Activated CD4-positive, alpha-beta T cell treated with anti-CD3 and anti-CD28 coated beads, Interleukin-2, amount 10 ng/mL, durations not matched to agents 7 days and 5 days (primary cell): ENCODE results near the gene CDNF. TPM values are rescaled to one million over a fixed set of nuclear protein-coding genes. Genes with fewer than 3 reads are reported as not detected.

Source experiments
- CTCF ChIA-PET: fragments of 350-600 bp; sonication (Branson Sonifier 250); formaldehyde crosslinking; loops from one replicate; lab custom pipeline; 2021; ENCODE audit warnings: antibody characterized with exemption; lab: Charles Lee
- POLR2A ChIA-PET: fragments of 350-600 bp; sonication (Branson Sonifier 250); formaldehyde crosslinking; loops from one replicate; lab custom pipeline; 2021; ENCODE audit warnings: antibody characterized with exemption; lab: Charles Lee
- DNase-seq: peaks from one replicate; pipeline ENCODE4 v3.0.0-alpha.2; 2020
- H3K27ac Mint-ChIP-seq: one replicate; pipeline ENCODE4 v1.8.0; 2021; ENCODE audit warnings: mild to moderate bottlenecking, moderate library complexity, mixed read lengths
- H3K27me3 Mint-ChIP-seq: one replicate; pipeline ENCODE4 v1.8.0; 2021; ENCODE audit warnings: mixed read lengths
- H3K36me3 Mint-ChIP-seq: one replicate; pipeline ENCODE4 v1.8.0; 2021; ENCODE audit warnings: low read depth, mixed read lengths
- H3K4me1 Mint-ChIP-seq: one replicate; pipeline ENCODE4 v1.8.0; 2021; ENCODE audit warnings: mixed read lengths
- H3K4me3 Mint-ChIP-seq: one replicate; pipeline ENCODE4 v1.8.0; 2021; ENCODE audit warnings: mild to moderate bottlenecking, moderate library complexity, mixed read lengths
- H3K9me3 Mint-ChIP-seq: one replicate; pipeline ENCODE4 v1.8.0; 2021; ENCODE audit warnings: mixed read lengths
- total RNA-seq, 2 experiments: library from RNA; stranded (reverse); gene quantifications; one replicate each; pipeline ENCODE4 v1.2.3, GENCODE V29; 2021

Gene CDNF
- total RNA-seq, 2 experiments from 2014 or later, result 0.67 to 0.85 TPM

GRCh38 chr10:14860791-14861190 lies 23.0 kb upstream of the CDNF start:
- POLR2A ChIA-PET, result no interaction called here
- Mint-ChIP-seq H3K4me3 (no peak overlapping the region), H3K36me3 (peaks cover 45% of the 10 kb centered on the region)

DNA sequence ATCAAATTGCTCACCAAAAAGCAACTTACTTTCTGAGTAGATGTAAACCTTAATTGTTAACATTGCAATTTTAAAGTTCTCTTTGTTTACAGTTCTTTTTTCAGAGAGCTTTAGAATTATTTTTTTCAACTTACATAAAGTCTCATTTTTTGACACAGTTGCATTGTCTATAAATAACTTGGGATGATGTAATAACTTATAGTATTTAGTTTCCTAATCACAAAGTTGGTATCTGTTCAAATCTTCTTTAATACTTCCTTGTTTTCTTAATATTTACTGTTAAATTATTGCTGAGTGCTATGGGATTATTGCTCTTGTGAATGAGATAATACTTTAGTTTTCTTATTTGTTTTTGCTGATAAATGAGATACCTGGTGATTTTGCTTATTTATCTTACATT lies 21.9 kb upstream of the CDNF start:
- POLR2A ChIA-PET, result no interaction called here
- no peak for DNase-seq
- no peaks in the 10 kb centered on the region for H3K9me3 Mint-ChIP-seq
- H3K4me1 Mint-ChIP-seq, result no peaks in the 10 kb centered on the region
- H3K36me3 Mint-ChIP-seq, result peaks cover 42% of the 10 kb centered on the region
- CTCF ChIA-PET, result interaction anchor here (1.4 to 1.6 kb wide), 2 partner anchors 16 to 22 kb away, joined by 4 to 5 read pairs; no protein-coding TSS in a partner anchor
- no peaks in the 10 kb centered on the region for H3K27me3 Mint-ChIP-seq
- no peak overlapping the region for H3K4me3 Mint-ChIP-seq
- no peak overlapping the region for H3K27ac Mint-ChIP-seq

More at GRCh38 chr10:14860791-14861190, 23.0 kb upstream of the CDNF start:
- DNase-seq, result no peak
- CTCF ChIA-PET, result interaction anchor here (1.6 kb wide), 1 partner anchor 21 kb away, joined by 5 read pairs; no protein-coding TSS in a partner anchor
- Mint-ChIP-seq H3K4me1 (no peaks in the 10 kb centered on the region), H3K27ac (peak overlapping the region; percentile 12), H3K9me3 (no peaks in the 10 kb centered on the region), H3K27me3 (no peaks in the 10 kb centered on the region)

DNA sequence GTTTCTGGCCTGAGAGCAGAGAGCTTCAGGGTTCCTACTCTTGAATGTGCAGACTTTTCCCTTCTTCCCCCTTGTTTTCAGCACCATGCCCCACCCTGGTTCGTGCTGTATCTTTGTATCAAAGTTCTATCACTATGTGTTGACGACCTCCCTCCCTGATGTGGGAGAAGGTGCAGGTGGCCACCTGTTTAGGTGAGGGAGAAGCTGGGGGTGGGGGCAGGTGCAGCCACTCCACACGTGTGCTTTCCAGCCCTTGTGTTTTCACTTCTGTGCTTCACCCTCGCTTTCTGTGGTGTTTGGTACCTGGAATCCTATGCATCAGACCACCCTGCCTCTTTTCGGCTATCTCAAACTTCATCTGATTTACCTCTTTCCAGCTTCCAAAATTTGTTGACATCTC lies 21.2 kb upstream of the CDNF start:
- ChIA-PET CTCF (interaction anchor here (1.4 kb wide), 1 partner anchor 16 kb away, joined by 4 read pairs; no protein-coding TSS in a partner anchor), POLR2A (no interaction called here)
- no peak overlapping the region for H3K4me3 Mint-ChIP-seq
- H3K36me3 Mint-ChIP-seq, result peaks cover 42% of the 10 kb centered on the region
- no peak overlapping the region for H3K27ac Mint-ChIP-seq
- no peaks in the 10 kb centered on the region for H3K9me3 Mint-ChIP-seq
- H3K27me3 Mint-ChIP-seq, result no peaks in the 10 kb centered on the region
- H3K4me1 Mint-ChIP-seq, result no peaks in the 10 kb centered on the region
- no peak for DNase-seq

- no peaks in the 10 kb centered on the region for H3K27me3 Mint-ChIP-seq
- CTCF ChIA-PET, result interaction anchor here (1.4 kb wide), 1 partner anchor 15 kb away, joined by 4 read pairs; no protein-coding TSS in a partner anchor
- H3K4me1 Mint-ChIP-seq, result no peaks in the 10 kb centered on the region
- no peak overlapping the region for H3K4me3 Mint-ChIP-seq
- peaks cover 40% of the 10 kb centered on the region for H3K36me3 Mint-ChIP-seq
- H3K27ac Mint-ChIP-seq, result no peak overlapping the region
- POLR2A ChIA-PET, result no interaction called here
- no peak for DNase-seq
- H3K9me3 Mint-ChIP-seq, result no peaks in the 10 kb centered on the region
Observed at GRCh38 chr10:14858338-14858960, 20.6 kb upstream of the CDNF start.

- no peak for DNase-seq
- no peaks in the 10 kb centered on the region for H3K9me3 Mint-ChIP-seq
- ChIA-PET CTCF (no interaction called here), POLR2A (no interaction called here)
- H3K36me3 Mint-ChIP-seq, result peaks cover 40% of the 10 kb centered on the region
- no peaks in the 10 kb centered on the region for H3K4me1 Mint-ChIP-seq
- H3K27ac Mint-ChIP-seq, result no peak overlapping the region
- H3K27me3 Mint-ChIP-seq, result no peaks in the 10 kb centered on the region
- no peak overlapping the region for H3K4me3 Mint-ChIP-seq
Observed at GRCh38 chr10:14855453-14855852, 17.6 kb upstream of the CDNF start.

GRCh38 chr10:14852236-14852635 lies 14.4 kb upstream of the CDNF start:
- no peaks in the 10 kb centered on the region for H3K4me1 Mint-ChIP-seq
- H3K4me3 Mint-ChIP-seq, result no peak overlapping the region
- no peak overlapping the region for H3K27ac Mint-ChIP-seq
- ChIA-PET CTCF (interaction anchor here (2.3 kb wide), 1 partner anchor 14 kb away, joined by 5 read pairs; the partner anchor contains the start of genes CDNF, HSPA14 and MSANTD7), POLR2A (no interaction called here)
- no peak for DNase-seq
- H3K36me3 Mint-ChIP-seq, result peaks cover 37% of the 10 kb centered on the region
- no peaks in the 10 kb centered on the region for H3K27me3 Mint-ChIP-seq
- H3K9me3 Mint-ChIP-seq, result no peaks in the 10 kb centered on the region

GRCh38 chr10:14844948-14845347 lies 7.1 kb upstream of the CDNF start:
- Mint-ChIP-seq H3K27me3 (no peaks in the 10 kb centered on the region), H3K36me3 (peaks cover 49% of the 10 kb centered on the region), H3K4me3 (no peak overlapping the region), H3K9me3 (no peaks in the 10 kb centered on the region), H3K27ac (no peak overlapping the region), H3K4me1 (peaks cover 13% of the 10 kb centered on the region)
- ChIA-PET POLR2A (no interaction called here), CTCF (no interaction called here)
- no peak for DNase-seq

DNA sequence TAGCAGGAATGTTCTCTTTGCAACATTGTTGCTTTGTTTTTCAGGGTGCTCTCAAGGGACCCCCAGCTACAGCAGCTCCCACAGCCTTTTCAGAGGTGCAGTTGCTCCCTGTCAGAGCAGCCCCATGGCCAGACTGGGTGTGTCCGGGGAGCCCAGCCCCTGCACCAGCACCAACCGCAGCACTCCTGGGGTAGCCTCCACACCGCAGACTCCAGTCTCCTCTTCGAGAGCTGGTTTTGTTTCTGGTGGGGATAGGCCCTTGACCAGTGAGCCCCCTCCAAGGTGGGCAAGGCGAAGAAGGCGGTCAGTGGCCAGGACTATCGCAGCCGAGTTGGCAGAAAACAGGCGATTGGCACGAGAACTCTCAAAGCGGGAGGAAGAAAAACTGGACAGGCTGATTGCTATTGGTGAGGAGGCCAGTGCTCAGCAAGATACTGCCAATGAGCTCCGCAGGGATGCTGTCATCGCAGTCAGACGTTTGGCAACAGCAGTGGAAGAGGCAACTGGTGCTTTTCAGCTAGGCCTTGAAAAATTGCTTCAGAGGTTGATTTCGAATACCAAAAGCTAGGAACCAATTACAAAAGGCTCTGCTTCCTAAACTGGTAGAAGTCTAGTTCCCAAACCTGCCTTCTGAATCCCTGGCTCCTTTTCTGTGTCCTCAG lies 5.6 kb upstream of the CDNF start:
- no peaks in the 10 kb centered on the region for H3K9me3 Mint-ChIP-seq
- peaks cover 23% of the 10 kb centered on the region for H3K4me1 Mint-ChIP-seq
- peaks cover 47% of the 10 kb centered on the region for H3K36me3 Mint-ChIP-seq
- no peak overlapping the region for H3K4me3 Mint-ChIP-seq
- no peaks in the 10 kb centered on the region for H3K27me3 Mint-ChIP-seq
- DNase-seq, result no peak
- ChIA-PET POLR2A (interaction anchor here (0.5 kb wide), 1 partner anchor 19 kb away, joined by 5 read pairs; no protein-coding TSS in a partner anchor), CTCF (interaction anchor here (0.8 to 1.1 kb wide), 2 partner anchors 16 to 19 kb away, joined by 3 to 4 read pairs; no protein-coding TSS in a partner anchor)
- no peak overlapping the region for H3K27ac Mint-ChIP-seq

DNA sequence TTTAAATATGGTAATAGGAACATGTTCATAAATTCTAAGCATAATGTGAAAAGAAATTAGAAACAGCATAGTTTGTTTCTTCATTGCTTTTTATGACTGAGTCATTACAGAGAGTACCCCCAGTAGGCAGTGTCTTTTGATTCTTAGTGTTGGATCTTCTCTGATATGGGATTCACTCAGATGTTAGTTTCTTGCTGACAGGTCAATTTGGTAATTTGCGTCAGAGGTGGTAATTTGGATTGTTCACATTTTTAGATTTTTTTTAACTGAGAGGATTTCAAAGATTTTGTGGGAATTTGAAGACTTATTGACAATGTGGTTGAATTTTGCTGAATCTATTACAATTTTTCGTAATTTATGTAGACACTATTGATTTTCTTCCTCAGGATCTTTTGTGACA lies 2.3 kb upstream of the CDNF start:
- no peaks in the 10 kb centered on the region for H3K27me3 Mint-ChIP-seq
- H3K4me1 Mint-ChIP-seq, result peaks cover 28% of the 10 kb centered on the region
- peak overlapping the region; percentile 16 for H3K27ac Mint-ChIP-seq
- peak overlapping the region; percentile 33 for H3K4me3 Mint-ChIP-seq
- H3K36me3 Mint-ChIP-seq, result peaks cover 42% of the 10 kb centered on the region
- ChIA-PET POLR2A (no interaction called here), CTCF (no interaction called here)
- no peak for DNase-seq
- H3K9me3 Mint-ChIP-seq, result no peaks in the 10 kb centered on the region

- Mint-ChIP-seq H3K4me1 (peaks cover 29% of the 10 kb centered on the region), H3K9me3 (no peaks in the 10 kb centered on the region), H3K27ac (peak overlapping the region; percentile 96), H3K27me3 (no peaks in the 10 kb centered on the region), H3K4me3 (peak overlapping the region; percentile 84), H3K36me3 (peaks cover 35% of the 10 kb centered on the region)
- no peak for DNase-seq
- POLR2A ChIA-PET, result no interaction called here
- CTCF ChIA-PET, result interaction anchor here (1.0 to 1.6 kb wide), 2 partner anchors 234 to 251 kb away, joined by 3 to 4 read pairs; no protein-coding TSS in a partner anchor
Observed at GRCh38 chr10:14839305-14839695, 1.5 kb upstream of the CDNF start.

- Mint-ChIP-seq H3K4me1 (peaks cover 29% of the 10 kb centered on the region), H3K27me3 (no peaks in the 10 kb centered on the region), H3K9me3 (no peaks in the 10 kb centered on the region), H3K36me3 (peaks cover 30% of the 10 kb centered on the region), H3K4me3 (peak overlapping the region; percentile 84), H3K27ac (peak overlapping the region; percentile 96)
- peak; percentile 26 for DNase-seq
- CTCF ChIA-PET, result interaction anchor here (1.0 to 1.7 kb wide), 8 partner anchors 9 to 302 kb away, joined by 3 to 5 read pairs (median 4); no protein-coding TSS in a partner anchor
- POLR2A ChIA-PET, result interaction anchor here (0.9 to 1.0 kb wide), 2 partner anchors 21 to 114 kb away, joined by 3 to 4 read pairs; no protein-coding TSS in a partner anchor
Observed at GRCh38 chr10:14838582-14839304, 906 bp upstream of the CDNF start.

DNA sequence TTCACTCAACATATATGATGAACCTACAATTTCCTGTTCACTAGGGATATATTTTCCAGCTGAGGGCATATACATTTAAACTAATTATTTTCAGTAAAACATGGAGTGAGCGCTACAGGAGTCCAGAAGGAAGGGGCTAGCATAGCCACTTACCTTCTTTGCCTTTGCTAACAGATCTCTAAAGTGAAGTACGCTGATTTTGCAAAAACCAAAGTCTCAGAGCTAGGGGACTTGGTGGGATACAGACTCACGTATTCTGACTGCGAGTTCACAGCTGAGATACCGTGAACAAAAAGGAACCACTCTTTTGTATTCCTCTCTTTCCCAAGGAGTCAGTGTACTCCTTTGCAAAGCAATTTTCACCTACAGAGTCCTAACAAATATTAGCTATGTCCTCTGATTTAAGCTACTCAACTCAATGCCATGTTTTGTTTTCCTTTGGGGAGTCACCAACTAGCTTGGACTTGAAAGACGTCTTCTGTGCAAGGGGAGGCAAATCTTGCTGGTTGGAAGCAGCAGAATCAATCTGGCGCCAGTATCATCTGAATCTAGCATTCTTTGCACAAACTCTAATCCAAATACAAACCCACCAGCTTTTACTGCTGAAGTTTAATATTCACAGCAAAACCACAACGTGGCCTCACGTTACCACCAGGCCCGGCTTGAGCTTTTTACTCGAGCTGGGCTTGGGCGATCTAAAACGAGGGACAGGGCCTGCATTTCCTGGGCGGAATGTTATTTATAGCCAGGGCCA lies 657 bp downstream of the CDNF start:
- H3K27ac Mint-ChIP-seq, result peak overlapping the region; percentile 96
- H3K36me3 Mint-ChIP-seq, result peaks cover 18% of the 10 kb centered on the region
- POLR2A ChIA-PET, result interaction anchor here (0.6 to 1.0 kb wide), 3 partner anchors 254 to 652 kb away, joined by 3 to 4 read pairs (median 4); no protein-coding TSS in a partner anchor
- no peak for DNase-seq
- H3K4me3 Mint-ChIP-seq, result peak overlapping the region; percentile 84
- peaks cover 29% of the 10 kb centered on the region for H3K4me1 Mint-ChIP-seq
- no peaks in the 10 kb centered on the region for H3K9me3 Mint-ChIP-seq
- CTCF ChIA-PET, result interaction anchor here (0.9 to 1.7 kb wide), 17 partner anchors 7 to 300 kb away, joined by 3 to 6 read pairs (median 4); no protein-coding TSS in a partner anchor
- H3K27me3 Mint-ChIP-seq, result no peaks in the 10 kb centered on the region
